HTR-8/SVneo (cell line): ENCODE results near the gene HCLS1.

Experiments
- DNase-seq: peaks from one replicate; pipeline ENCODE4 v3.0.0; 2011; ENCODE audit warnings: low spot score, mixed read lengths; ENCODE audit not compliant: insufficient read length
- FAIRE-seq: peaks from 2 replicates; lab custom pipeline; 2011; peaks lifted over from hg19 to GRCh38; lab: Jason Lieb, UNC

The HCLS1 gene

DNA sequence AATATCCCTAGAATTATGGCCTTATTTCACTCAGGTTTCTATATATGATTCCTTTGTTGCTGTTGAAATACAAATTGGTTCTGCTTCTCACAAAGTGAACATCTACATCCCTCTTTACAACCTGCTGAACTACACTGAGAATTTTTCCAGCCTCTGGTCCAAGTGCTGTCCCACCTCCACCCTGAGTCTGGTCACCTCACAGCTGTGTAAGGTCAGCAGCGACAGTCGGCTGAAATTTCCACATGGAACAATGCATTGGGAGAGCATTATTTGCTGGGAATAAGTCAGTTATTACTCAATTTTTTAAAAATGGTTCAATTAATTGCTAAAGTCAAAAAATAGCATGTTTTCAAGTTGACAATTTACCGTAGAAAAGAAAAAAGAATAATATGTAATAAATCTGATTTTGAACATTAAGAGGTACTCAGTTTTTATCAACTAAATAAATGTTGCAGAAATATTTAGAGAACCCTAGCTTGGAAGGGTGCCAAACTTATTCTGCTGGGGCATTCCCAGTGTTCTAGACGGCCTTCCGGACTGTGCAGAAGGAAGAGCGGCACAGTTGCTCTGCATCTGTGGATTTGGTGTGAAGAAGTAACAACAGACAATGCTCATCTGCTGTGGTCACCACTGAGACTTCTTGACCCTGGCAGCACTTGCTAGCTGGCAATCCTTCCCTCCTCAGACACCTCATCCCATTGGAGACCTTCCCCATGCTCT is 1.8 kb downstream of the HCLS1 start:
- FAIRE-seq, result no peak
- no peak for DNase-seq

DNA sequence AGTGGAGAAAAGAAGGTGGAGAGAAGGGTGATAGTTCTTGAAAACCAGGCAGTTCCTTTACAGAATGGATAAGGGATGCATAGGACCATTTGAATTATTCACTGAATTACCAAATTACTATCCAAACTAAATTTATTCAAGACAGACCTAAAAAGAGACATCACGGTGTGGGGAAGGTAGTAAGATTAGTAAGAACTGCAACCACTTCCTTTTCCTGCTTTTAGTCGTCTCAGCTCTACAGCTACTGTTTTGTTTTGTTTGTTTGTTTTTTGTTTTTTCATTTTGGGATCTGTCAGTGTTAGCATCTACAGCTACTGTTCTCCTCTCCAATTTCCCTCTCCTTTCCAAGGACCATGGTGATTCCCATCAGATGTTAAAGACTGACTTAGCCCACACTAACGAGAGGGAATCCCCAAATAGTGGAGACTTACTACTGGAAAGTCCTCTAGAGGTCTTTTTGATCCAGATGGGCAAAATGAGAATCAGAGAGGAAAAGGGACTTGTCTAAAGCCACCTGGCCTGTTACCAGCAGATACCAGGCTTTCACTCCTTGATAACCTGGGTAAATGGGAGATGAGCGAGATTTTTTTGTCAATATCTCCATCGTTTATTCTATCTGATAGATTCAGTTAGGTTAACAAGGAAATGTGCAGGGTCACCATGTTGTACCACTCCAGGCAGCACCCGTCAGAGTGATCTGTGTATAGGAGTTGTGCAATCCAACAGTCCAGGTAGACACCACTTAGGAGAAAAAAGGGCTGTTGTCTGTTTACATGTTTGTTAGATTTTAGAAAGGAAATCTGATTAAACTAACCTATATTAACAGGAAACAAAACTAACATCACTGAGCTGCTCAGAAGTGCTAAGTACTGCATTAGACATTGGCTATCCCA is 6.0 kb downstream of the HCLS1 start:
- FAIRE-seq (no peak), DNase-seq (no peak)

DNA sequence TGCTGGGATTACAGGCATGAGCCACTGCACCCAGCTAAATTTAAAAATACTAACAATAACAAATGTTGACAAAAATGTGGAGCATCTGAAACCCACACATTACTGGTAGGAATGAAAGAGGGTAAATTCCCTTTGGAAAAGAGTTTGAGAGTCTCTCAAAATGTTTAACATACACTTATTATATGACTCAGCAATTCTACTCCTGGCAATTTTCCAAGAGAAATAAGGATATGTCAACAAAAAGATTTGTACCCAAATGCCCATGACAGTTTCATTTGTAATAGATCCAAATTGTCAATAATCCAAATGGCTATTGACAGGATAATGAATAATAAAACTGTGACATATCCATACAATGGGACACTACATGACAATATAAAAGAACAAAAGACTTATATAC is 9.0 kb downstream of the HCLS1 start:
- FAIRE-seq, result no peak
- no peak for DNase-seq

DNA sequence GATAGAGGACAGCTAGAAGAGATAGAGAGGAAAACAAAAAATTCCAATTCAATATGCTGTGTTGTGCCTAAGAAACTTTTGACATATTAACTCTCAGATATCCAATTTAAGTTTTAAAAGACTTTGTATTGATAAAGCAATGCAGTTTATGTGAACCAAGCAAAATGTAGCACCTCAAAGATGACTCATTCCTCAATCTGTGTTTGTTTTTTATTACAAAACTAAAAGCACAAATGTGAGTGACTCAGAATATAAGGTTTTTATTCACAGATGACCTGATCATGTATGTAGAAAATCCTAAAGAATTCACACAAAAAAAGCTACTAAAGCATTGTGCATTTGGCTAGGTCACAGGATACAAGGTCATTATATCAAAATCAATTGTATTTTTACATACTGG is 11.1 kb downstream of the HCLS1 start:
- no peak for FAIRE-seq

DNA sequence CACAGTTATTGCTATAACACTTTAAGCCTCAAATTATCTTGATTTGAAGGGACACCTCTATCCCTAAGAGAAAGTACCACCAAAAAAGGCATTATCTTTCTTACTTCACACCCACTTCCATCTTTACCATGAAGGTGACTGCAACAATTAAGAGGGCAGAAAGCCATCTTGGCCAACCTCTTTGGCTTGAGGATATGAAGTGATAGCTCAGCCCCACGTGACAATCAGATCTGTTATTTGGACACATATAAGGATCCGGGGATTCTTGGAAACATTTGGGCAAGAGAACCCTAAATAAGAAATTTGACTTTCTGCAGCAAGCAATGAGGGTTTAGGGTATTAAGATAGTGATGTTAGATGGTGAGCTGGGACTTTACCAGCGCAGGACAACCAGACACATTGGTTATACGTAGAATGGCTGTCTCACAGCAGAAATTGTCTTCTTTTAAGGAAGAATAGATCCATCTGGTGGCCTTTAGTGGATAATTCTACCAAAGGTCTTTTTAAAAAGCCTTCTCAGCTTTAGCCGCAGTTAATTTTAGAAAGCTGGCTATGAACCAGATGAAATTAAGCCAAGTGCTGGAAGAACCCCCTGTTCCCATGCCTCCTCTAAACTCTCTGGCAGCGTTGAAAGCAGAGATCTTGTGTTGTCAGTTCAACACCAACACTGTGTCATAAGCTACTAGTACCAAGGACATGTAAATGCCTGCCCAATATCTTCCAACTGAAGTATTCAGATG is 12.3 kb downstream of the HCLS1 start:
- DNase-seq, result no peak
- no peak for FAIRE-seq

More for the DNA sequence above, 11.1 kb downstream of the HCLS1 start:
- DNase-seq, result no peak

DNA sequence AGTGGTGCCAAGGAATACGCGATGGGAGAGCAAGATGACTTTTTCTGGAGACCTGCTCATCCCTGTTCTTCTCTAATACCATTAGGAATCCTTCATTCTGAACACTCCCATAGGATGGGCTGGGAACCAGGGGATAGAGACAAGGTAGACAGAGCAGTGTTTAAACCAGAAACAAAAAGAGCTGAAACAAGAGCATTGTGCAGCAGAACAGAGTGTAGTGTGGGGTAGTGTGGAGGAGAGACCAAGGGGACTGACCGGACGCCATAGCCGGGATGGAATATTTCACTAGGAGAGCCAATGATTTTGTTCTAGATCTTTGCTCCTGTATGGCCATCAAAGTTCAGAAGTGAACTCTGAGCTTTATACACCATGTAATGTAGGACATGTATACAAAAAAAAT is 15.6 kb downstream of the HCLS1 start:
- DNase-seq (no peak), FAIRE-seq (no peak)

DNA sequence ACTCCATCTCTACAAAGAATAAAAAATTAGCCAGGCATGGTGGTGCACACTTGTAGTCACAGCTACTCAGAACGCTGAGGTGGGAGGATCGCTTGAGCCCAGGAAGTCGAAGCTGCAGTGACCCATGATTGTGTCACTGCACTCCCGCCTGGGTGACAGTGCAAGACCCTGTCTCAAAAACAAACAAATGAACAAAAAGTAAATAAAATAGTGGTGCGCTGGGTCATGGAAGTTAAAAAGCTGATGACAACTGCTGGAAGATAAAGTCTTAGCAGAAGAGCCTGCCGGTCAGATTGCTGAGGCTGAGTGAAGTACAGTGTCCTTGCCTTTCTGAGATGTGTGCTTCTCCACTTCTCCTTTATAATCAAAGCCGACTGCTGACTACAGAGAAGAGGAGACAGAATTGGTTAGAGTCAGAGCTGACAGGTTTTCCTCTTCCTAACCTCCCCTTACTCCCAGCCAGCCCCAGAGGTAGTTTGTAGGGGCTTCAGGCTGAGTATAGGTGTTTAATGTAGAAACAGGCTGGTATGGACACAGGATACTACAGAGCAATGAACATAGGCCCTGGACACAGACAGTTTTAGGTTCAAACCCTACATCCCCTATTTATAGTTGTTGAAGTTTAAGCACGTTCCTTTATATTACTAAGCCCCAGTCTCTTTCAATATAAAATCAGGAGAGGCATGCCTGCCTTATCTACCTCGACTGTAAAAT is 17.9 kb downstream of the HCLS1 start:
- DNase-seq (no peak), FAIRE-seq (no peak)

DNA sequence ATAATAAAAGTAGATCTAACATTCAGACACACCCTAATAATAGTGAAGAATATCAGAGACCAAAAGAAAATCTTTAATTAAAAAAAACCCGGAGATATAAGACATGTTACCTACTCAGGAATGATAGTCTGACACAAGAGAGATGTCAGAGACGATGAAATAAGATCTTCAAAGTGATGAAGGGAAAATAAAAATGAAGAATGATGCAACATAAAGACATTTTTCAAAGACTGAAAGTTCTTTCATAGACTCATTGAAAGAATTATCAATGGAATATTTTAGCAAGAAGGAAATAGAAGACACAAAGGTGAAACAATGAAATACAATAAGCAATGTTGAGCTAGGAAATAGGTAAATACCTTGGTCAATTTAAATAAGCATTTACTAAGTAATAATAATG is 19.6 kb downstream of the HCLS1 start:
- DNase-seq, result no peak
- no peak for FAIRE-seq

DNA sequence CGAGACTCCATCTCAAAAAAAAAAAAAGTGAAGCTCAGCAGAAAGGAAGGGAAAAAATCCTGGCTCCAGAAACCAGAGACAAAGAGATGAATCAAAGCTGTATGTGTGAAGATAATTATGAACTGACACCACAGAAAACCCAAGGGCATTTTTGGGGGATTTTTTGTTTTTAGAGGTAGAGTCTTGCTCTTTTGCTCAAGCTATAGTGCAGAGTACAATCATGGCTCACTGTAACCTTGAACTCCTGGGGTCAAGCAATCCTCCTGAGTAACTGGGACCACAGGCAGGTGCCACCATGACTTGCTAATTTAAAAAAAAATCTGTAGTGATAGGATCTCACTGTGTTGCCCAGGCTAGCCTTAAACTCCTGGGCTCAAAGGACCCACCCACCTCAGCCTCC is 22.8 kb downstream of the HCLS1 start:
- DNase-seq (no peak), FAIRE-seq (no peak)

DNA sequence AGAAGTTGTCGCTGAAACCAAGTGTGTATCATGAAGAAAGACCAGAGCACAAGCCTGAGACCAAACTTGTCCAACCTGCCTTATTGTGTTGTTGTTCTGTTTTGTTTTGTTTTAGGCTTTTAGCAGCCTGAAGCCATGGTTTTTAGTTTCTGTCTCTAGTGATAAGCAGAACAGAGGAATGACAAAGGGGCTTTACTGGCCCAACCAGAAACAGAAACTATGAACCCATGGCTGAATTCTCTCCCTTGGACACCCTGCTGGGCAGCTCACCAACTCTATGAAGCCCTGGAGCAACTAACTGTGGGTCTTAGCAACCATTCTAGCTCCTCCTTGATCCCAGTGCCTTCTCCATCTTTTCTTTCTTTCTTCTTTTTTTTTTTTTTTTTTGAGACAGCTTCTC is 30.3 kb downstream of the HCLS1 start:
- DNase-seq, result no peak
- no peak for FAIRE-seq

DNA sequence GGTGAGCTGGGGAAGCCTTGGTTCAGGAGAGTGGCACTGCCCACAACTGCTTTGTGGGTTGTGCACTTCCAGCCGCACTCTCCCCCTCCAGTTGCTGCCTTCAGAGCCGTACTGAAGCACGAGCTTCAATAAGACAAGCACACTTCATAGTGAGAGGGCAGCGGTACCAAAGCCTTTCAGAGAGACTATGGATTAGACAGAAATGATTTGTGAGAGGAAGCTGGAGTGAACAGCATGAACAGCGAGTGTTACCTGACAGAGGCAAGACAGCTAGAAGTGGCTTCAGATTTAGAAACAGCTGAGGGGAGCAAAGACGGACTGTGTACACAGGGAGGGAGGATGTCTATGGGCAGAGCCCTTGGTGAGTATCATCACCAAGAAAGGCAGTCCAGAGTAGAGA is 31.1 kb downstream of the HCLS1 start:
- DNase-seq, result no peak
- FAIRE-seq, result no peak

DNA sequence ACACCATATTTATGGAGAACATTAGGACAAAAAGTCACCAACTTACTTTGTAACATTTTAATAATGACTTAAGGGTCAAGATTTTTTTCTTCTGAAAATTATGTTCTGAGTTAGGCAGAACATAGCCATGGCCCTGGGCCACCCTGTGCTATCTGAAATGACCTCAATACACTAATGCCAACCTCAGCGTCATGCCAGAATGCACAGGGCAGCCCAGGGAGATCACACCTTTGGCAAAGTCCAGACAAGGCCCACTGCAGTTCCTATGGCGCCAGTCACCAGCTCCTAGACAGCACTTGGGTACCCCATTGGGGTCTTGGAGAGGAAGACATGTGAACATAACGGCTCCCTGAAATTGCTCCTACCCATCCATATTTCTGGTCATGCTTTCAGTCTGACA is 33.1 kb downstream of the HCLS1 start:
- FAIRE-seq, result no peak
- DNase-seq, result no peak

DNA sequence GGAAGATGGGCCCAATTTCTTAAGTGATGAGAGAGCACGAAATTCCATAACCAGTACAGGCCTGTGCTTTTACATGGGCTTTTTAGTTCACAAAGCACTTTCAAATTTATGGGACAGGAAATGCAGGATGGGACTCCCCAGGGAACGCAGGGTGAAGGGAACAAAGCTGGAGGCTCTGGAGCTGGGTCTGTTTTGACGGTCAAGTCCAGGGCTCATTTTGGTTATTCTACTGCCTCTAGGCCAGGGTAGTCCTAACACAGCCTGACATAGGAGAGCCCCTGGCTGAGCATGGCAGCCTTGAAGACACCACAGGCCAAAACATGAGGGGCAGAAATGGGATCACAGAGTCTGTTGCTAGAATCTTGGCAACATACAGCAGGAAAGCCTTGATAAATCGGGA is 33.5 kb downstream of the HCLS1 start:
- DNase-seq (no peak), FAIRE-seq (no peak)

DNA sequence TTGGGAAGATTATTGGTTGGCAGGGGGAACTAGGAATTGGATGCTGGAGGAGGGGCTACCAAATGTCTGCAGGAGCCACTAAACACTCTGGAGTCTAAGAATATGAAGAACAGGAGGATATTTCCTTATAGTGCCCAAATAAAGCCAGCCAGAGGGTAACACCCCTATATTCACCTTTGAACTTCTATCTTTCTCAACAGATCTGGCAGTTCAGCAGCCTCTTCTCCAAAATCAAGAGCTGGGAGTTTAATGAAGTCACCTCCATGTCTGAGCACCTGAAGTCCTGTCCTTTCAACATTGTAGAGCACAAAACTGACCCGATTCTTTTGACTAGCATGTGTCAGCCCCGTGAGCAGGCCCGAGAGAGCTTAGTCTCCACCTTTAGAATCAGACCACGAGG is 34.2 kb downstream of the HCLS1 start:
- no peak for FAIRE-seq
- no peak for DNase-seq

DNA sequence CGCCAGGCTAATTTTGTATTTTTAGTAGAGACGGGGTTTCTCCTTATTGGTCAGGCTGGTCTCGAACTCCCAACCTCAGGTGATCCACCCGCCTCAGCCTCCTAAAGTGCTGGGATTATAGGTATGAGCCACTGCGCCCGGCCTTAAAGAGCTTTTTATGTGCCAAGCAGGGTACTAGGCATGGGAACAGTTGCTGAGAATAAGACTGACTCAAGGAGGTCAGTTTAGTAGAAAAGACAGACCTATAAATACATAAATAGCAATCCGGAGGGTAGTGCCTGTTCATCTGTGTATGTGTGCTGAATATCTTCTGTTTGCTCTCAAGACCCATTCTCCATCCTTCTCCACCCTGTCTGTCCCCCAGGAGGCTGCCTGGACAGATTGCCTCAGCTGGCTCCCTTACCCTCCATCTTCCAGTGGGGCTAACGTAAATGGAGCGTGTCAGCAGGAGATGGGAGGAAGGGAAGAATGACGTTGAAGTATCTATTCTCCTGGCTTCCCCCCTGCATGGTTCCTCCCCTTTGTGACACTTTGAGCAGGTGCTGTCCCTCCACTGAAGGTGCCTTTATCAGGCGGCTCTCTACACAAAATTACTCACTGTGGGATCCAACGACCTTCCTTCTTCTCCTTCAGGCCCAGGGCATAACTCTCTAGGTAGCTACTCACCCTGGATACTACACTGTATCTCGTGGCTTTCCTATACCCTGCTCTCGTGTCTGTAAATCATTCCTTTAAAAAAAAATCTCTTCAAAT is 36.4 kb downstream of the HCLS1 start:
- FAIRE-seq (no peak), DNase-seq (no peak)

DNA sequence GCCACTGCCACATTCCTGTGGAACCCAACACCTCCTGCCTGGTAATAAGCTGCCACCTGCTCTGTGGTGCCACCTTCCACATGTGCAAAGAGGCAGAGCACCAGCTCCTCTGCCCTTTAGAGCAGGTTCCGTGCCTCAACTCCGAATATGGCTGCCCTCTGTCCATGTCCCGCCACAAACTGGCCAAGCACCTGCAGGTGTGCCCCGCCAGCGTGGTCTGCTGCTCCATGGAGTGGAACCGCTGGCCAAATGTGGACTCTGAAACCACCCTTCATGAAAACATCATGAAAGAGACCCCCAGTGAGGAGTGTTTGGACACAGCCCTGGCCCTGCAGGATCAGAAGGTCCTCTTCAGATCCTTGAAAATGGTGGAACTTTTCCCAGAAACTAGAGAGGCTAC is 39.2 kb downstream of the HCLS1 start:
- FAIRE-seq (no peak), DNase-seq (no peak)

DNA sequence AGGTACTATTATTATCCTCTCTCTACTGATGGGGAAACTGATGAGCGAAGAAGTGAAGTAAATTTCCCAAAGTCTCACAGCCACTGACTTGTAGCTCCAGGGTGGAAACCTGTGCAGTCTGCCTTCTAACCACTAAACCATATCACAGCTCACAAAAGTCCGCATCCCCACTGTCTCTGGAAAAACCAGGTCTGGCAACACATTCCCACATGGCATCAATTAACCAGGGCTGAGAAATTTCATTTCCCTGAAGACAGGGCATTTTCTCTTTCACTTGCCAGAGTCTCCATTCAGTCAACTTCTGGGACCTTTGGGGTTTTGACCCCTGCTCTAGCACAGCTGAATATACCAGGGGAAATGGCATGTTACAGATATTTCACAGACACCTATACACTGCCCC is 41.0 kb downstream of the HCLS1 start:
- no peak for DNase-seq
- no peak for FAIRE-seq

DNA sequence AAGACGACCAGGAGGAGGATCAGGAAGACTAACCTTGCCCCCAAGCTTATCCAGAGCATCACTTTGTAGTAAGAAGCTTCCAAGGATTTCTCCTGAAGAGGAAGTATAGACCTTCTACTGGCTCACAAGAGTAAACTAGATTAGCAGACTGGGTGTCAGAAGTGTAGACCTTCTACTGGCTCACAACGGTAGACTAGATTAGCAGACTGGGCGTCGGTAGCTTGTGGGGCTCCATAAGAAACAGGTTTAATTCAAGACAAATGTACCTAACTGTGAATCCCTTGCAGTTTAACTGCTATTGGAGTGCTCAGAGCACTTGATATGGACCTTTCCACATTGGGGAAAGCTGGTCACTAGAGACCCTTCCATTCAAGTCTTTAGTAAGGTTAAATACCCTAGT is 54.6 kb downstream of the HCLS1 start:
- no peak for DNase-seq
- FAIRE-seq, result no peak

DNA sequence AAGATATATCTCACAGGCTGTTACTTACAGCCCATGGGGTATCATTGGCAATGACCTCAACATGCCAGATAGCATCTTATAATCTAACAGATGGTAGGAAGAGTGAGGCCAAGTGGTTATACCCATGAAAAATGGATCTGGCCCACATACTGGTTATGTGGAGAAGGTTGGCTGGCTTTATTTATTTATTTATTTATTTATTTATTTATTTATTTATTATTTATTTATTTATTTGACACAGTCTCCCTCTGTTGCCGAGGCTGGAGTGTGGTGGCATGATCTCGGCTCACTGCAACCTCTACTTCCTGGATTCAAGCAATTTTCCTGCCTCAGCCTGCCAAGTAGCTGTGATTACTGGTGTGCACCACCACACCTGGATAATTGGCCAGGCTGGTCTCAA is 55.9 kb downstream of the HCLS1 start:
- DNase-seq (no peak), FAIRE-seq (no peak)
